GM12801 (cell line): ENCODE results near the gene CEP85L.

Source experiments
- CTCF ChIP-seq: IDR thresholded peaks from one replicate; pipeline ENCODE4 v1.5.1; 2011; ENCODE audit warnings: control low read depth; ENCODE audit not compliant: insufficient read length; ENCODE audit errors: extremely low read depth

The CEP85L gene

GRCh38 chr6:118558464-118559217 is 92.8 kb downstream of the CEP85L start:
- TF ChIP-seq CTCF: no peak

- no peak for TF ChIP-seq CTCF
Observed at GRCh38 chr6:118554698-118555097, 96.7 kb downstream of the CEP85L start.

GRCh38 chr6:118553132-118553531 is 98.3 kb downstream of the CEP85L start:
- no peak for TF ChIP-seq CTCF

- no peak for TF ChIP-seq CTCF
Observed at GRCh38 chr6:118551063-118552053, 100.0 kb downstream of the CEP85L start.

GRCh38 chr6:118548613-118549012 is 102.8 kb downstream of the CEP85L start:
- TF ChIP-seq CTCF: no peak

GRCh38 chr6:118548136-118548535 is 103.3 kb downstream of the CEP85L start, which contains the start of gene PLN:
Gene PLN (plus strand): TSS chr6:118548296. CDS start chr6:118558922, 10,626 bp downstream.
- no peak for TF ChIP-seq CTCF

GRCh38 chr6:118546880-118547218 is 104.5 kb downstream of the CEP85L start:
- TF ChIP-seq CTCF: no peak
